ENCODE data around the gene RPL11. TPM values are rescaled to one million over a fixed set of nuclear protein-coding genes. Genes with fewer than 3 reads are reported as not detected.
A peak's percentile ranks its signal among the peaks of the same experiment; 100 is the strongest.
"Not testable (repeated sequence)": the region's sequence is repeated elsewhere in the genome, so short reads cannot be mapped to it uniquely, and the experiment has no call there.

RPL11 gene
- total RNA-seq, 1 donor from 2014 or later = 1,434 TPM

DNA sequence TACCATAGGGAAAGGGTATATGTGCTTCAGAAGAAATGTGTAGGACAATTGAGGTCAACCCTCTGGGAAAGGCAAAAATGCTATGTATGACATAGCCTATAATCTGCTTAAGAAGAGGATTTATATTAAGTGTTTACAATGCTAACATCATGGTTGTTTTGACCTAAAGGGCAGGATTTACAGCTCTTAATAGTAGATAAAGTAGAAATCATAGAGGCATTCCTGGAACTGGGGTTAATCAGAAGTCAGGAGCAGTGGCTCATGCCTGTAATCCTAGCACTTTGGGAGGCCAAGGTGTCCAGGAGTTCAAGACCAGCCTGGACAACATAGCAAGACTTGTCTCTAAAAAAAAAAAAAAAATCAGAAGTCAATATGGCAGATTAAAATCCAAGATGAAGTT, 8.7 kb upstream of the RPL11 start:
- H3K9me3 ChIP-seq (ENCODE audit: control insufficient read depth in 3 of 3, low read length in 3 of 3) = no peaks in the 10 kb centered on the region
- H3K9ac ChIP-seq (ENCODE audit: low read depth in 1 of 3, low read length in 3 of 3) = no peak overlapping the region
- H3K4me3 ChIP-seq (ENCODE audit: low read length in 3 of 3) = no peak overlapping the region
- no peaks in the 10 kb centered on the region for H3K4me1 ChIP-seq (ENCODE audit: control insufficient read depth in 3 of 3, insufficient read depth in 3 of 3, low read length in 3 of 3)
- no peaks in the 10 kb centered on the region for H3K36me3 ChIP-seq (ENCODE audit: control insufficient read depth in 3 of 3, insufficient read depth in 3 of 3, low read length in 3 of 3)
- no peak overlapping the region for H3K27ac ChIP-seq (ENCODE audit: low read depth, low read length)
- H3K27me3 ChIP-seq (ENCODE audit: control insufficient read depth in 3 of 3, insufficient read depth in 3 of 3, low read length in 3 of 3) = peaks cover 0 to 2% (median 0%) of the 10 kb centered on the region in 3 donors

DNA sequence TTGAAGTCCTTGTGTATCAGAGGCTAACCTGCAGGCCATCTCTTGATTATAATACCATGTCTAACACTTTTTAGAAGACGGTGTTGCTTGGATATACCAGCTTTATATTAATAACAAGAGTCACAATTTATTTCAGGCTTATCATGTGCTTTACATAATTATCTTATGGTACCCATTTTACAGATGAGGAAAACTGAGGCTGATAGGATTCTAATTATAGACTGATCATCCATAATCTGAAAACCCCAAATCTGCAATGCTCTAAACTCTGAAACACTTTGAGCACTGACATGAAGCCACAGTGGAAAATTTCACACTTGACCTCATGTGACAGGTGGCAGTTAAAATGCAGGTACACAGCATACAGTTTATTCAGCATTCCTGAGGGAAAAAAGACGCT, 7.2 kb upstream of the RPL11 start:
- Histone ChIP-seq H3K4me3 (ENCODE audit: low read length in 3 of 3) (no peak overlapping the region), H3K9ac (ENCODE audit: low read depth in 1 of 3, low read length in 3 of 3) (no peak overlapping the region), H3K9me3 (ENCODE audit: control insufficient read depth in 3 of 3, low read length in 3 of 3) (no peaks in the 10 kb centered on the region), H3K4me1 (ENCODE audit: control insufficient read depth in 3 of 3, insufficient read depth in 3 of 3, low read length in 3 of 3) (no peaks in the 10 kb centered on the region), H3K27me3 (ENCODE audit: control insufficient read depth in 3 of 3, insufficient read depth in 3 of 3, low read length in 3 of 3) (no peaks in the 10 kb centered on the region), H3K27ac (ENCODE audit: low read depth, low read length) (no peak overlapping the region), H3K36me3 (ENCODE audit: control insufficient read depth in 3 of 3, insufficient read depth in 3 of 3, low read length in 3 of 3) (no peaks in the 10 kb centered on the region)

DNA sequence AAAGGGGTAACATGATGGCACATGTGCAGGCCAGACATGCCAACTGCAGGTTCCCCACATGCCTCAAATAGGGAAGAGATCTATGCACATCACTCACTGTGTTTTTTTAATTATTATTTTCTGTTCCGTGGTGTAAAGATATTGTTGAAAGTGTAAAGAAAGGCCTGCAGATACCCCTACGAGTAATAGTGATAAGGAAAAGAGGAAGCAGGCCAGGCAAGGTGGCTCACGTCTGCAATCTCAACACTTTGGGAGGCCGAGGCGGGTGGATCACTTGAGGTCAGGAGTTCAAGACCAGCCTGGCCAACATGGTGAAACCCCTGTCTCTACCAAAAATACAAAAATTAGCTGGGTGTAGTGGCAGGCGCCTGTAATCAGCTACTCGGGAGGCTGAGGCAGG, 6.4 kb upstream of the RPL11 start:
- H3K27ac ChIP-seq (ENCODE audit: low read depth, low read length); H3K27me3 ChIP-seq (ENCODE audit: control insufficient read depth in 3 of 3, insufficient read depth in 3 of 3, low read length in 3 of 3); H3K4me3 ChIP-seq (ENCODE audit: low read length in 3 of 3); H3K36me3 ChIP-seq (ENCODE audit: control insufficient read depth in 3 of 3, insufficient read depth in 3 of 3, low read length in 3 of 3); H3K9me3 ChIP-seq (ENCODE audit: control insufficient read depth in 3 of 3, low read length in 3 of 3); H3K9ac ChIP-seq (ENCODE audit: low read depth in 1 of 3, low read length in 3 of 3); H3K4me1 ChIP-seq (ENCODE audit: control insufficient read depth in 3 of 3, insufficient read depth in 3 of 3, low read length in 3 of 3): not testable (repeated sequence)

DNA sequence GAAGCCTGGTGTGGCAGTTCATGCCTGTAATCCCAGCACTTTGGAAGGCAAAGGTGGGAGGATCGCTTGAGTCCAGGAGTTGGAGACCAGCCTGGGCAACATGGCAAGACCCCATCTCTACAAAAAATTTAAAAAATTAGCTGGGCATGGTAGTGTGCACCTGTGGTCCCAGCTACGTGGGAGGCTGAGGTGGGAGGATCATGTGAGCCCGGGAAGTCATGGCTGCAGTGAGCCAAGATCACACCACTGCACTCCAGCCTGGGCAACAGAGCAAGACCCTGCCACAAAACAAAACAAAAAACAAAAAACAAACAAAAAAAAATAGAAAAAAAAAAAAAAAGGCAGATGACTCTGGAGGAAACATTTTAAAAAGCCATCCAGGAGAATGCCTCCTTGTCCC, 3.9 kb upstream of the RPL11 start:
- H3K9ac ChIP-seq (ENCODE audit: low read depth in 1 of 3, low read length in 3 of 3); H3K9me3 ChIP-seq (ENCODE audit: control insufficient read depth in 3 of 3, low read length in 3 of 3); H3K36me3 ChIP-seq (ENCODE audit: control insufficient read depth in 3 of 3, insufficient read depth in 3 of 3, low read length in 3 of 3); H3K4me3 ChIP-seq (ENCODE audit: low read length in 3 of 3); H3K27me3 ChIP-seq (ENCODE audit: control insufficient read depth in 3 of 3, insufficient read depth in 3 of 3, low read length in 3 of 3); H3K27ac ChIP-seq (ENCODE audit: low read depth, low read length): not testable (repeated sequence)
- H3K4me1 ChIP-seq (ENCODE audit: control insufficient read depth in 3 of 3, insufficient read depth in 3 of 3, low read length in 3 of 3) = peaks cover 5 to 11% (median 7%) of the 10 kb centered on the region in 3 donors

DNA sequence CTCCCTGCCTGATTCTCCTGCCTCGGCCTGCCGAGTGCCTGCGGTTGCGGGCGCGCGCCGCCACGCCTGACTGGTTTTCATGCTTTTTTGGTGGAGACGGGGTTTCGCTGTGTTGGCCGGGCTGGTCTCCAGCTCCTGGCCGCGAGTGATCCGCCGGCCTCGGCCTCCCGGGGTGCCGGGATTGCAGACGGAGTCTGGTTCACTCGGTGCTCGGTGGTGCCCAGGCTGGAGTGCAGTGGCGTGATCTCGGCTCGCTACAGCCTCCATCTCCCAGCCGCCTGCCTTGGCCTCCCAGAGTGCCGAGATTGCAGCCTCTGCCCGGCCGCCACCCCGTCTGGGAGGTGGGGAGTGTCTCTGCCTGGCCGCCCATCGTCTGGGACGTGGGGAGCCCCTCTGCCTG, 3.3 kb upstream of the RPL11 start:
- H3K9me3 ChIP-seq (ENCODE audit: control insufficient read depth in 3 of 3, low read length in 3 of 3); H3K4me3 ChIP-seq (ENCODE audit: low read length in 3 of 3); H3K27me3 ChIP-seq (ENCODE audit: control insufficient read depth in 3 of 3, insufficient read depth in 3 of 3, low read length in 3 of 3); H3K27ac ChIP-seq (ENCODE audit: low read depth, low read length); H3K36me3 ChIP-seq (ENCODE audit: control insufficient read depth in 3 of 3, insufficient read depth in 3 of 3, low read length in 3 of 3); H3K9ac ChIP-seq (ENCODE audit: low read depth in 1 of 3, low read length in 3 of 3): not testable (repeated sequence)
- peaks cover 9 to 17% (median 13%) of the 10 kb centered on the region in 3 donors for H3K4me1 ChIP-seq (ENCODE audit: control insufficient read depth in 3 of 3, insufficient read depth in 3 of 3, low read length in 3 of 3)

DNA sequence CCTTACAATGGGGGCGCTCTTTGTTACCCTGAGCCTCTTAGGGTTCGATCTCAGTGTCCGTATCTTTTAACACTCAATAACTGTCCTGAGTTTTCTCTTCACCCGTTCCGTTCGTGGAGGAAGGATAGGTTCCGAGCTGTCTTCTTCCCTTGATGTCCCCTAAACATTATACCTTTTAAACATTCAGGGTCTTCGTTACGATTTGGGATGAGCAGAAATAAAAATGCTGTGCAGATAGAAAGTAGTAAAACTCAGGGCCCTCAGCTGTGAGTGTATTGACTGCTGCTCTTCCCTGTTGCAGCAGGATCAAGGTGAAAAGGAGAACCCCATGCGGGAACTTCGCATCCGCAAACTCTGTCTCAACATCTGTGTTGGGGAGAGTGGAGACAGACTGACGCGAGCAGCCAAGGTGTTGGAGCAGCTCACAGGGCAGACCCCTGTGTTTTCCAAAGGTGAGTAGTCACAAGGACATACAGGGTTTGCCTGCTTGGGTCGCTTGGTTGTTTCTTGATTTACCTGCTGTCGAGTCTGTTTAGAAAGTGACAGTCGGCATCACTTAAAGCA, 784 bp downstream of the RPL11 start:
- Histone ChIP-seq H3K27me3 (ENCODE audit: control insufficient read depth in 3 of 3, insufficient read depth in 3 of 3, low read length in 3 of 3) (no peaks in the 10 kb centered on the region), H3K27ac (ENCODE audit: low read depth, low read length) (peak overlapping the region; percentile 87), H3K4me1 (ENCODE audit: control insufficient read depth in 3 of 3, insufficient read depth in 3 of 3, low read length in 3 of 3) (peaks cover 37 to 53% (median 41%) of the 10 kb centered on the region in 3 donors), H3K9ac (ENCODE audit: low read depth in 1 of 3, low read length in 3 of 3) (peak overlapping the region; percentile 93 to 95 (median 95)), H3K36me3 (ENCODE audit: control insufficient read depth in 3 of 3, insufficient read depth in 3 of 3, low read length in 3 of 3) (peaks cover 35 to 42% (median 40%) of the 10 kb centered on the region in 3 donors), H3K9me3 (ENCODE audit: control insufficient read depth in 3 of 3, low read length in 3 of 3) (no peaks in the 10 kb centered on the region), H3K4me3 (ENCODE audit: low read length in 3 of 3) (peak overlapping the region; percentile 96 to 99 (median 98))

DNA sequence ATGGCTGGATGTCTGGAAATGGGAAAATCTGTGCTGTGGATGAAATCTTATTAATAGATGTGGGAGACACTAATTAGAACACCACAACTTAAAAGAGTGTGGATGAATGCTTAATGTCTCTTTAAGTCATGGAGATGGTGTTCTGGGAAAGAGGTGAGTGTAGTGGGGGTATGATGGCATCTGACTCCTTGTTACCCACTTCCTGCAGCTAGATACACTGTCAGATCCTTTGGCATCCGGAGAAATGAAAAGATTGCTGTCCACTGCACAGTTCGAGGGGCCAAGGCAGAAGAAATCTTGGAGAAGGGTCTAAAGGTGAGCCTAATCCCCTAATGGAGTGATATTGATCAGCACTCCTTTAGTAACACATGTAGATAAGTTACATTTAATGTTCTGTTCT, 2.0 kb downstream of the RPL11 start:
- no peaks in the 10 kb centered on the region for H3K27me3 ChIP-seq (ENCODE audit: control insufficient read depth in 3 of 3, insufficient read depth in 3 of 3, low read length in 3 of 3)
- no peaks in the 10 kb centered on the region for H3K9me3 ChIP-seq (ENCODE audit: control insufficient read depth in 3 of 3, low read length in 3 of 3)
- peaks cover 38 to 51% (median 48%) of the 10 kb centered on the region in 3 donors for H3K36me3 ChIP-seq (ENCODE audit: control insufficient read depth in 3 of 3, insufficient read depth in 3 of 3, low read length in 3 of 3)
- H3K4me1 ChIP-seq (ENCODE audit: control insufficient read depth in 3 of 3, insufficient read depth in 3 of 3, low read length in 3 of 3) = peaks cover 40 to 53% (median 41%) of the 10 kb centered on the region in 3 donors
- H3K27ac ChIP-seq (ENCODE audit: low read depth, low read length) = no peak overlapping the region
- H3K4me3 ChIP-seq (ENCODE audit: low read length in 3 of 3) = no peak overlapping the region
- peak overlapping the region; percentile 66 to 95 (median 93) for H3K9ac ChIP-seq (ENCODE audit: low read depth in 1 of 3, low read length in 3 of 3)

DNA sequence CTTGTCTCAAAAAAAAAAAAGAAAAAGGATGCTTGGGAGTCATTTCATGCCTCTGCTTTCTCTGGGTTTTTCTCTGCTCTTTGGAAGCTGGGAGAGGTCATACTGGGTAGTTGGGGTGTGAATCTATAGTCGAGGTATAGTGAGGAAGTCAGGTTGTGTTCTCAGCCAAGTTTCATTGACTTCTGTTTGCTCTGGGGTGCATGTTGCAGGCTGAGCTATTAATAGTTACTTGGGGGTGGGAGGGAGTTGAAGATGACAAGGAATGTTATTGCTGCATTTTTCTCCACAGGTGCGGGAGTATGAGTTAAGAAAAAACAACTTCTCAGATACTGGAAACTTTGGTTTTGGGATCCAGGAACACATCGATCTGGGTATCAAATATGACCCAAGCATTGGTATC, 2.8 kb downstream of the RPL11 start:
- Histone ChIP-seq H3K4me3 (ENCODE audit: low read length in 3 of 3) (no peak overlapping the region), H3K27me3 (ENCODE audit: control insufficient read depth in 3 of 3, insufficient read depth in 3 of 3, low read length in 3 of 3) (no peaks in the 10 kb centered on the region), H3K9ac (ENCODE audit: low read depth in 1 of 3, low read length in 3 of 3) (peak overlapping the region; percentile 44 to 95 (median 93)), H3K4me1 (ENCODE audit: control insufficient read depth in 3 of 3, insufficient read depth in 3 of 3, low read length in 3 of 3) (peaks cover 40 to 53% (median 41%) of the 10 kb centered on the region in 3 donors), H3K27ac (ENCODE audit: low read depth, low read length) (no peak overlapping the region), H3K9me3 (ENCODE audit: control insufficient read depth in 3 of 3, low read length in 3 of 3) (no peaks in the 10 kb centered on the region), H3K36me3 (ENCODE audit: control insufficient read depth in 3 of 3, insufficient read depth in 3 of 3, low read length in 3 of 3) (peaks cover 38 to 53% (median 53%) of the 10 kb centered on the region in 3 donors)

DNA sequence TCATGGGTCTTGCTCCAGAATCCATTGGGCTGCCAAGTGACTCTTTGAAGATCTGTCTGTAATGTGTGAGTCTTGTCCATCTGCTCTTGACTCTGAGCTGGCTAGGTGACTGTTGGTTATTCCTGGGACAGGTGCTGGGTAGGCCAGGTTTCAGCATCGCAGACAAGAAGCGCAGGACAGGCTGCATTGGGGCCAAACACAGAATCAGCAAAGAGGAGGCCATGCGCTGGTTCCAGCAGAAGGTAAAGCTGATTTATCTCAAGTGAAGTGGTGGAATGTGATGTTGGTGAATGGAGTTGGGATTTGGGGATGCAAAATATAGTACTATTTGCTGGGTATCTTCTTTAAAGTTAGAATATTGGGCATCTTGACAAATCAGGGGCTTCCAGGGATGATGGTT, 4.1 kb downstream of the RPL11 start:
- H3K4me1 ChIP-seq (ENCODE audit: control insufficient read depth in 3 of 3, insufficient read depth in 3 of 3, low read length in 3 of 3) = peaks cover 40 to 53% (median 41%) of the 10 kb centered on the region in 3 donors
- H3K27ac ChIP-seq (ENCODE audit: low read depth, low read length) = no peak overlapping the region
- no peaks in the 10 kb centered on the region for H3K27me3 ChIP-seq (ENCODE audit: control insufficient read depth in 3 of 3, insufficient read depth in 3 of 3, low read length in 3 of 3)
- H3K4me3 ChIP-seq (ENCODE audit: low read length in 3 of 3) = no peak overlapping the region
- peak overlapping the region in 1 of 3 donors; percentile 19 for H3K9ac ChIP-seq (ENCODE audit: low read depth in 1 of 3, low read length in 3 of 3)
- H3K9me3 ChIP-seq (ENCODE audit: control insufficient read depth in 3 of 3, low read length in 3 of 3) = no peaks in the 10 kb centered on the region
- peaks cover 44 to 61% (median 60%) of the 10 kb centered on the region in 3 donors for H3K36me3 ChIP-seq (ENCODE audit: control insufficient read depth in 3 of 3, insufficient read depth in 3 of 3, low read length in 3 of 3)

DNA sequence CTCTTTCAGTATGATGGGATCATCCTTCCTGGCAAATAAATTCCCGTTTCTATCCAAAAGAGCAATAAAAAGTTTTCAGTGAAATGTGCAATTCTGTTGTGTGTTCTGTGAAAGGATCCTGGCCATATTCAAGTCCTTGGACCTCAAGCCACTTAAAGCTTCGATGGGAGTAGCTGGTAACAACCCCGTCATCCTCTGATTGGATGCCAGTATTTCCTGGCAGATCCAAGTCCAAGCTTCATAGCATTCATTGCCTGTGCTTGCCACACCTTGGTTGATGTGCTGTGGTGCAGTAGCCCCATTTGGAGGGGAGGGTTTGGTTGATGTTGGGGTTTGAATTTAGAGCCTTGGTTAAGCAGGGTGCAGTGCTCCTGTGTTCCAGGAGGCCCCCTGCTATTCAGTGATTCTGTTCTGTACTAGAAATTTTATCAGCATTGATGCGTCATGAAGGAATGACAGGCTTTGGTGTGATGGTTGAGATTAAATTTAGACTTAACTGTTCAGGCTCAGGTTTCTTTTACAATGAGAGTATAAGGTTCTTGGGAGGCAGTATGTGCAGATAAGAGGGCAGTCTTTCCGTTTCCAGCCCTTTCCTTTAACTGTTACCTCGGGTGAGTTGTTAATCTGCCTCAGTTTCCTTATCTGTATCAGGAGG, 4.9 kb downstream of the RPL11 start:
- Histone ChIP-seq H3K27me3 (ENCODE audit: control insufficient read depth in 3 of 3, insufficient read depth in 3 of 3, low read length in 3 of 3) (no peaks in the 10 kb centered on the region), H3K4me3 (ENCODE audit: low read length in 3 of 3) (no peak overlapping the region), H3K27ac (ENCODE audit: low read depth, low read length) (peak overlapping the region; percentile 43), H3K9me3 (ENCODE audit: control insufficient read depth in 3 of 3, low read length in 3 of 3) (no peaks in the 10 kb centered on the region), H3K4me1 (ENCODE audit: control insufficient read depth in 3 of 3, insufficient read depth in 3 of 3, low read length in 3 of 3) (peaks cover 40 to 53% (median 41%) of the 10 kb centered on the region in 3 donors), H3K36me3 (ENCODE audit: control insufficient read depth in 3 of 3, insufficient read depth in 3 of 3, low read length in 3 of 3) (peaks cover 48 to 67% (median 60%) of the 10 kb centered on the region in 3 donors), H3K9ac (ENCODE audit: low read depth in 1 of 3, low read length in 3 of 3) (no peak overlapping the region)
